ENCODE results near the gene PAFAH2.

The PAFAH2 gene

DNA sequence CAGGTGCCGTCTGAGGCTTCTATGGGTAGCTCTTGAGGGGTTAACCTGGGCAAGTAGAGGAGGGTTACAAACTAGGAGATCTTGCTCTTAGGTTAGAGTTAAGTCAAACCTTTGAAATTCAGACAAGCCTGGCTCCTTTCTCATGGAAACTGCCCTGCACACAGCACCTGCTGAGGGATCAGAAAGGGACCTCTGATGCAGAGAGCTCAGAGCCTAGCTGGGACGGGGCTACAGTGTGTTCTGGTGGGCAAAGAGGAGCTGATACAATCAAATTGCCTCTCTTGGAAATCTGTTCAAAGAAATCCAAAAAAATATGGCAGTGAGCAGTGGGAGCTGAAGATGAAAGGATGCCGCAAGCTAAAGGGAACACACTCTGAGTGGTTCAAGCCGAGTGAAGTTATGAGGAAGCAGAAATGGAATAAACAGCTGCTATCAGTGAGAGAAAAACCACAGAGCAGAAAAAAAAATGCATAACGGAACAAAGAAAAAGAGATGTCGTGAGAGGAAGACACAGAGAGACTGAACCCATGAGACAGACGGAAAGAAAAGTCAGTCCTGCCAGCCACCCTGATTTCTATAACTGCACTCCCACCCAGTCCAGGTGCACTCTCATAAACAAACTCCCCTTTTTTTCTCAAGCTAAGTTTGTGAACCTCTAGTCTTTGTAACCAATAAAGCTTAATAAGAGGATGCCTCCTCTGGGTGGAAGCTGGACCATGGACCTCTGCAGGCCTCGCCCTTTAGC lies 26.6 kb downstream of the PAFAH2 start:
- Histone ChIP-seq H3K36me3 (peaks cover 46 to 85% (median 76%) of the 10 kb centered on the region in 11 experiments), H3K4me2 (peak overlapping the region; percentile 66 to 88 (median 78)), H3K9ac (peak overlapping the region in 9 of 11 experiments; percentile 60 to 75 (median 68); a peak in 19 of 22 replicates)

DNA sequence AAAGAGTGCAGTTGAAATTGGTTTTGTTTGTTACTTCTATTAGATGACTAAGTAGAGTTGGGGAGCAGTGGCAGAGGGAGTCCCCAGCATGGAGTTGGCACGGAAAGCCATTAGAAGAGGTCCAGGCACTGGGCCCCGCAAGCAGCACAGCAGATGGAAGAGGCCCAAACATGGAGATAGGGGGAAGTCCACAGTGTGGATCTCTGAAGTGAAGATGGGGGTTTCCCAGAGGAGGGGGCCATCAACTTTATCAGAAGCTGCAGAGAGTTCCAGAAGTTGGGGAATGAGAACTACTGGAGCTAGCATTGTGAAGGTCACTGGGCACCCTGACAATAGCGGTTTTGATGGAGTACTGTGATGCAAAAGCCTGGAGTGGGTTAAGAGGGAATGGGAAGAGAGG lies 30.6 kb downstream of the PAFAH2 start:
- TF ChIP-seq Cebpa-rat (IDR thresholded peaks at IDR 0.05) = no peak
- H3K4me3 ChIP-seq = no peak overlapping the region
- H3K27ac ChIP-seq = no peak overlapping the region
- no peaks in the 10 kb centered on the region for H3K27me3 ChIP-seq
- H4K20me1 ChIP-seq = peaks cover 0 to 7% (median 0%) of the 10 kb centered on the region in 11 experiments; a peak in 3 of 22 replicates
- H3K9ac ChIP-seq = no peak overlapping the region
- no peaks in the 10 kb centered on the region for H3K9me3 ChIP-seq (replicated peaks in 1 of 11)
- peaks cover 42 to 82% (median 64%) of the 10 kb centered on the region in 11 experiments for H3K36me3 ChIP-seq
- H3K4me1 ChIP-seq = peaks cover 20 to 24% (median 22%) of the 10 kb centered on the region in 10 experiments
- no peak overlapping the region for H3K4me2 ChIP-seq

More for the DNA sequence above, 26.6 kb downstream of the PAFAH2 start:
- no peak for TF ChIP-seq Cebpa-rat (IDR thresholded peaks at IDR 0.05)
- Histone ChIP-seq H3K27me3 (no peaks in the 10 kb centered on the region), H3K27ac (peak overlapping the region in 10 of 11 experiments; percentile 22 to 86 (median 81); a peak in 20 of 22 replicates), H3K4me3 (no peak overlapping the region; a peak in 2 of 20 replicates), H3K4me1 (peaks cover 23 to 30% (median 29%) of the 10 kb centered on the region in 10 experiments), H4K20me1 (peaks cover 0 to 7% (median 0%) of the 10 kb centered on the region in 11 experiments; a peak in 2 of 22 replicates), H3K9me3 (replicated peaks in 1 of 11) (no peaks in the 10 kb centered on the region)

DNA sequence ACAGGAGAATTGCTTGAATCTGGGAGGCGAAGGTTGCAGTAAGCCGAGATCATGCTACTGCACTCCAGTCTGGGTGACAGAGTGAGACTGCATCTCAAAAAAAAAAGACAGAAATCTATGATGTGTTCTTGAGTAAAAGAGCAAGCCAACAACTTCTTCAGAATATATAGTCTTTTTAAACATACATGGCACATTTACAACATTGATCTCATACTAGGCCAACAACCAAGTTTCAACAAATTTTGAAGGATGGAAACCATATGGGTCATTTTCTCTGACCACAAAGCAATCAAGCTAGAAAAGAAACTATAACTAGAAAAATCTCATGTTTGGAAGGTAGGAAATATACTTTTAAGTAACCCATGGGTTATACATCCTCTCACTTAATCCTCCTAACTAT lies 38.3 kb downstream of the PAFAH2 start:
- peaks cover 65 to 76% (median 71%) of the 10 kb centered on the region in 11 experiments for H3K36me3 ChIP-seq

DNA sequence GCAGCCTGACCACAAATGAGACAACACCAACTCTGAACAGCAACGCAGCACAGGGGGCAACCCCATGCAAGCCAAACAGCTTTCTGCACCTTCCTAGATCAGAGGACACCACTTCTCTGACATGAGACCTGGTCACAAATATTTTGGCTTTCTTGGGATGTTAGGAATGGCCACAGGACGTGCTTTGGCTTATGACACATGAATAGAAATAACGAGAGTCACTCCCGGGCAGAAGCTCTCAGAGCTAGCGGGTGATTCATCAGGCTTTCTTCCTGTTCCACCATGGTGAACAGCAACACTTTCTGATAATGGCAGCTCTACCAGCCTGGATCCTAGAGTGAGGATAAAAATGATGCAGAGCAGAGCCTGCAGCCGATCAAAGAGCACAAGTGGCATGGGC lies 39.4 kb downstream of the PAFAH2 start:
- Histone ChIP-seq H3K4me2 (no peak overlapping the region), H3K36me3 (peaks cover 55 to 64% (median 61%) of the 10 kb centered on the region in 11 experiments), H3K9me3 (replicated peaks in 1 of 11) (peaks cover 9 to 21% (median 14%) of the 10 kb centered on the region in 11 experiments; a peak in 20 of 22 replicates), H4K20me1 (no peaks in the 10 kb centered on the region), H3K27me3 (no peaks in the 10 kb centered on the region), H3K27ac (no peak overlapping the region), H3K4me3 (no peak overlapping the region), H3K9ac (no peak overlapping the region), H3K4me1 (peaks cover 0 to 8% (median 0%) of the 10 kb centered on the region in 10 experiments; a peak in 4 of 20 replicates)
- TF ChIP-seq Cebpa-rat (IDR thresholded peaks at IDR 0.05) = no peak

More for the DNA sequence above, 38.3 kb downstream of the PAFAH2 start:
- H3K4me2 ChIP-seq = no peak overlapping the region
- peaks cover 0 to 8% (median 0%) of the 10 kb centered on the region in 10 experiments; a peak in 4 of 20 replicates for H3K4me1 ChIP-seq
- no peak overlapping the region for H3K27ac ChIP-seq
- H3K9me3 ChIP-seq (replicated peaks in 1 of 11) = peaks cover 9 to 21% (median 14%) of the 10 kb centered on the region in 11 experiments; a peak in 20 of 22 replicates
- H4K20me1 ChIP-seq = no peaks in the 10 kb centered on the region; a peak in 1 of 22 replicates
- H3K27me3 ChIP-seq = no peaks in the 10 kb centered on the region
- no peak overlapping the region for H3K9ac ChIP-seq
- no peak for TF ChIP-seq Cebpa-rat (IDR thresholded peaks at IDR 0.05)
- H3K4me3 ChIP-seq = no peak overlapping the region

DNA sequence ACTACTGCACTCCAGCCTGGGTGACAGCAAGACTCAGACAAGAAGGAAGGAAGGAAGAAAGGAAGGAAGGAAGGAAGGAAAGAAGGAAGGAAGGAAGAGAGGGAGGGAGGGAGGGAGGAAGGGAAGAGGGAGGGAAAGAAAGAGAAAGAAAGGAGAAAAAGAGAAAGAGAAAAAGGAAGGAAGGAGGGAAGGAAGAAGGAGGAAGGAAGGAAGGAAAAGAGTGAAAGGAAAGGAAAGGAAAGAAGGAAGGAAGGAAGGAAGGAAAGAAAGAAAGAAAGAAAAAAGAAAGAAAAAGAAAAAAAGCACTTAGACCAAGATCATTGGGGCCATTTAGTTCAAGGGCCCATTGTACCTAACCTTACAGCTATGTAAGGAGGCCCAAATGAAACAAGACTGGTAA lies 42.3 kb downstream of the PAFAH2 start:
- H3K9ac ChIP-seq = no peak overlapping the region
- H3K4me1 ChIP-seq = peaks cover 0 to 8% (median 0%) of the 10 kb centered on the region in 10 experiments; a peak in 4 of 20 replicates
- peaks cover 9 to 21% (median 14%) of the 10 kb centered on the region in 11 experiments; a peak in 20 of 22 replicates for H3K9me3 ChIP-seq (replicated peaks in 1 of 11)
- peaks cover 27 to 35% (median 32%) of the 10 kb centered on the region in 11 experiments for H3K36me3 ChIP-seq
- TF ChIP-seq Cebpa-rat (IDR thresholded peaks at IDR 0.05) = no peak
- H4K20me1 ChIP-seq = no peaks in the 10 kb centered on the region
- H3K27me3 ChIP-seq = no peaks in the 10 kb centered on the region
- no peak overlapping the region for H3K27ac ChIP-seq
- H3K4me2 ChIP-seq = no peak overlapping the region
- no peak overlapping the region for H3K4me3 ChIP-seq

DNA sequence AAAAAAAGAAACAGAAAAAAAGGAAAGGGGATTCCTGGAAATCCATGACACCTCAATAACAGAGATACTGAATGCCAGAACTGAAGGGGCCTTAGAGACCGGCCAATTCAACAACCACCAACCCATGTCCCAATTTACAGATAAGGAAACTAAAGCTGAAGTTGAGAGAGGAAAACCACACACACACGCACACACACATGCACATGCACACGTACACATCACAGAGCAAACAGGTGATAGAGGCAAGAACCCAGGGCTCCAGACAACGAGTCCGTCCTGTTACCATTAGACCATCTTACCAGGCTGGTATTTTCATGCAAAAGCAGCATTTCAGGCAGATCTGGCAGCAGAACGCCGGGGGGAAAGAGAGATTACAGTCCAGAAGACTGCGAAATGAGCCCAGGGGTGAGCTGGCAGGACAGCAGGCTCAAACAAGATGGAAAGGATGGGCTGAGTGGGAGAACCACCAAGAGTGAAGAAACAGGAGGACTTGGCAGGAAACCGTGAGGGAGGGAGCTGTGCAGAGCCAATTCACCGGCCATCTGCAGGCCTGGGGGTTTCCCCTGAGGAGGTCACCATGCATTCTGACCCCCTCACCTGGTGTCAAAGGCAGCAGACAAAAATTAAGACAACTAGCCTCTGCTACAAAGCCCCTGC lies 43.5 kb downstream of the PAFAH2 start:
- no peak overlapping the region for H3K4me3 ChIP-seq
- no peak overlapping the region for H3K27ac ChIP-seq
- no peak for TF ChIP-seq Cebpa-rat (IDR thresholded peaks at IDR 0.05)

DNA sequence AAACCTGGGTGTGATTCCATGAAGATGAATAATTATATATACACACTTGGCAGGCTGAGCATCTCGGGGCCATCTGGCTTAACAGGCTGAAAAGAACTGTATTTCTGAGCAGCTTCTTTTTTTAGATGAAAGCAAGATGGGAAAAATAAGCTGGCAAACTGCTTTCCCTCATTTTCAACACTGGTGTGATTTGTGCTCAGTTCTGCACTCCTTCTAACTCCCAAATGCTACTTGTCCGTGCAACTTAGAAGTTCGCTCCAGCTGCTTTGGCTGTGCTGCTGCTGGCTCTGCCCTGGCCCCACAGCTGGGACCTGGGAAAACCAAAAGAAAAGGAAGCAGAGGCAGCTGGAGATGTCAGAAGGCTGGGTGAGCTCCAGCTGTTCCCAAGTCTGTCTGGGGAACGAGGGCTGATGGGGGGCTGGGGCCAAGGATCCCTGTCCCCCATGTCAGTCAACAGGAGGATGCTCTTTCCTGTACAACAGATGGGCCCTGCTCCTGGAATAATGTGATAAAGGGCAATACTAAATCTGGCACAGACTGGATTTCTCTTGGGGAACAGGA lies 44.9 kb downstream of the PAFAH2 start:
- Histone ChIP-seq H3K27me3 (no peaks in the 10 kb centered on the region), H3K4me3 (no peak overlapping the region), H3K9ac (no peak overlapping the region), H3K4me1 (peaks cover 0 to 3% (median 0%) of the 10 kb centered on the region in 10 experiments; a peak in 1 of 20 replicates), H4K20me1 (no peaks in the 10 kb centered on the region), H3K9me3 (replicated peaks in 1 of 11) (peaks cover 1 to 13% (median 7%) of the 10 kb centered on the region in 11 experiments; a peak in 19 of 22 replicates), H3K4me2 (no peak overlapping the region), H3K27ac (no peak overlapping the region), H3K36me3 (peaks cover under 1 to 9% (median 6%) of the 10 kb centered on the region in 11 experiments; a peak in 17 of 22 replicates)
- no peak for TF ChIP-seq Cebpa-rat (IDR thresholded peaks at IDR 0.05)

More for the DNA sequence above, 43.5 kb downstream of the PAFAH2 start:
- Histone ChIP-seq H3K27me3 (no peaks in the 10 kb centered on the region), H3K36me3 (peaks cover 15 to 24% (median 21%) of the 10 kb centered on the region in 11 experiments), H3K9ac (no peak overlapping the region), H3K4me1 (peaks cover 0 to 6% (median 0%) of the 10 kb centered on the region in 10 experiments; a peak in 3 of 20 replicates), H3K9me3 (replicated peaks in 1 of 11) (peaks cover 10 to 24% (median 15%) of the 10 kb centered on the region in 11 experiments; a peak in 21 of 22 replicates), H3K4me2 (no peak overlapping the region), H4K20me1 (no peaks in the 10 kb centered on the region)

DNA sequence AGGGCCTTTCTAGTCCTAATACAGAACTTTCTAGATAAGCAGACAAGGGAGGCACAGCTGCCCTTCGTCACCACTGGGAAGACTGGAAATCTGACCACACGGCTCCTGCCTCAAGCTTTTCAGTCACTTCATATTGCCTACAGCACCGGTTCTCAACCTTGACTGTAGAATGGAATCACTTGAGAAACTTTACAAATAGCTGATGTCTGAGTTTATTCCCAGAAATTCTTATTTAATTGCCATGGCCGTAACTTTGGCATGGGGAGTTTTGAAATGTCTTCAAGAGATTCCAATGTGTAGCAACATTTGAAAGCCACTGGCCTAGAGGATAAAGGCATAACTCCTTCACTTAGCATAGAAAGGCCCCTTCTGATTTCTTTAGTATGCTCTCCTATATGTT lies 49.2 kb downstream of the PAFAH2 start:
- Histone ChIP-seq H3K27me3 (no peaks in the 10 kb centered on the region), H3K4me2 (no peak overlapping the region), H3K9me3 (replicated peaks in 1 of 11) (peaks cover 16 to 27% (median 21%) of the 10 kb centered on the region in 11 experiments), H3K36me3 (no peaks in the 10 kb centered on the region), H4K20me1 (no peaks in the 10 kb centered on the region), H3K4me1 (no peaks in the 10 kb centered on the region), H3K27ac (no peak overlapping the region), H3K4me3 (no peak overlapping the region), H3K9ac (no peak overlapping the region)
- TF ChIP-seq Cebpa-rat (IDR thresholded peaks at IDR 0.05) = no peak

- Histone ChIP-seq H4K20me1 (no peaks in the 10 kb centered on the region), H3K4me2 (no peak overlapping the region), H3K4me1 (no peaks in the 10 kb centered on the region), H3K9ac (no peak overlapping the region), H3K4me3 (no peak overlapping the region), H3K27me3 (no peaks in the 10 kb centered on the region), H3K9me3 (replicated peaks in 1 of 11) (peaks cover 32 to 43% (median 37%) of the 10 kb centered on the region in 11 experiments), H3K27ac (no peak overlapping the region), H3K36me3 (no peaks in the 10 kb centered on the region)
- no peak for TF ChIP-seq Cebpa-rat (IDR thresholded peaks at IDR 0.05)
Measured at GRCh38 chr1:25947027-25947426, 50.8 kb downstream of the PAFAH2 start.
